Adipocyte (in vitro differentiated cells): ENCODE measurements around the gene ALCAM.

Experiments used
- DNase-seq: peaks from one replicate; pipeline ENCODE4 v3.0.0-alpha.2; 2015; ENCODE audit warnings: low read depth
- H3K27me3 ChIP-seq: replicated peaks from 2 replicates; pipeline ENCODE4 v1.7.0; 2013; ENCODE audit warnings: mild to moderate bottlenecking, low read length, moderate library complexity; ENCODE audit not compliant: control insufficient read depth, insufficient read depth
- H3K36me3 ChIP-seq: 2 replicates; pipeline ENCODE4 v1.7.0; 2013; ENCODE audit warnings: low read length, mild to moderate bottlenecking, moderate library complexity; ENCODE audit not compliant: control insufficient read depth, insufficient read depth, severe bottlenecking
- H3K4me1 ChIP-seq: 2 replicates; pipeline ENCODE4 v1.7.0; 2013; ENCODE audit warnings: mild to moderate bottlenecking, low read length, moderate library complexity; ENCODE audit not compliant: control insufficient read depth, insufficient read depth
- H3K4me3 ChIP-seq: 2 replicates; pipeline ENCODE4 v1.7.0; 2013; ENCODE audit warnings: mild to moderate bottlenecking, low read length, moderate library complexity
- H3K9ac ChIP-seq: 2 replicates; pipeline ENCODE4 v1.7.0; 2013; ENCODE audit warnings: mild to moderate bottlenecking, low read length, moderate library complexity
- H3K9me3 ChIP-seq: 2 replicates; pipeline ENCODE4 v1.7.0; 2013; ENCODE audit warnings: mild to moderate bottlenecking, low read length, moderate library complexity; ENCODE audit not compliant: control insufficient read depth

ALCAM gene

GRCh38 chr3:105345156-105345555 is 21.6 kb upstream of the ALCAM start:
- peak; percentile 29 for DNase-seq
- Histone ChIP-seq H3K9ac (no peak overlapping the region), H3K36me3 (no peaks in the 10 kb centered on the region)

DNA sequence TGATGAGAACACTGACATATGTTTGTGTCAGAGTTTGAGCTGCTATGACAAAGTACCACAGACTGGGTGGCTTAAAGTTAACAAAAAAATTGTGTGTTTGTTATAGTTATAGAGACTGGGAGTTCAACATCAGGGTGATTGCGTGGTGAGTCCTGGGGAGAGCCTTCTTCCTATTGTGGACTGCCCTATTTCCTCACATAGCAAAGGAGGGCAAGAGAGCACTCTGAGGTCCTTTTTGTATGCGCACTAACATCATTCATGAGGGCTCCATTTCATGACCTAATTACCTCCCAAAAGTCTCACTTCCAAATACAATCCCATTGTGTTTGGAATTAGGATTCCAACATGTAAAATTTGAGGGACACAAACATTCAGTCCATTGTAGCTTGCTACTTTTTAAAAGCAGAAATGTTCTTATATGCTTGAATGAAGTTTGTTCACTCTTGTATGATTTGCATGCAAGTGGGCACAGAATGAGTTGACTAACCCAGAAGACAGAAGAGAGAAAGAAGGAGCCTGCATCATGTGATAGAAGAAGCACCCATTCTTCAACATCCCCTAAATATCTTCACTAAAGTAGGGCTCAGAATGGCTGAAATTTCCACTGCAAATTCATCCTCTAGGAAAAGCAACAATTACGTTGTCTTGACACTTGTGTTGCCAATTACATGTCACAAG is 18.9 kb upstream of the ALCAM start:
- DNase-seq: no peak
- Histone ChIP-seq H3K36me3 (no peaks in the 10 kb centered on the region), H3K4me3 (no peak overlapping the region)

More at GRCh38 chr3:105345156-105345555, 21.6 kb upstream of the ALCAM start:
- H3K4me1 ChIP-seq: peaks cover 20% of the 10 kb centered on the region
- no peaks in the 10 kb centered on the region for H3K9me3 ChIP-seq
- no peak overlapping the region for H3K4me3 ChIP-seq
- no peaks in the 10 kb centered on the region for H3K27me3 ChIP-seq

GRCh38 chr3:105348307-105348706 is 18.4 kb upstream of the ALCAM start:
- Histone ChIP-seq H3K27me3 (no peaks in the 10 kb centered on the region), H3K9ac (no peak overlapping the region), H3K4me1 (peaks cover 36% of the 10 kb centered on the region), H3K36me3 (no peaks in the 10 kb centered on the region), H3K9me3 (no peaks in the 10 kb centered on the region), H3K4me3 (no peak overlapping the region)
- no peak for DNase-seq

More for the DNA sequence above, 18.9 kb upstream of the ALCAM start:
- H3K27me3 ChIP-seq: no peaks in the 10 kb centered on the region
- H3K4me1 ChIP-seq: peaks cover 31% of the 10 kb centered on the region
- H3K9me3 ChIP-seq: no peaks in the 10 kb centered on the region
- no peak overlapping the region for H3K9ac ChIP-seq

DNA sequence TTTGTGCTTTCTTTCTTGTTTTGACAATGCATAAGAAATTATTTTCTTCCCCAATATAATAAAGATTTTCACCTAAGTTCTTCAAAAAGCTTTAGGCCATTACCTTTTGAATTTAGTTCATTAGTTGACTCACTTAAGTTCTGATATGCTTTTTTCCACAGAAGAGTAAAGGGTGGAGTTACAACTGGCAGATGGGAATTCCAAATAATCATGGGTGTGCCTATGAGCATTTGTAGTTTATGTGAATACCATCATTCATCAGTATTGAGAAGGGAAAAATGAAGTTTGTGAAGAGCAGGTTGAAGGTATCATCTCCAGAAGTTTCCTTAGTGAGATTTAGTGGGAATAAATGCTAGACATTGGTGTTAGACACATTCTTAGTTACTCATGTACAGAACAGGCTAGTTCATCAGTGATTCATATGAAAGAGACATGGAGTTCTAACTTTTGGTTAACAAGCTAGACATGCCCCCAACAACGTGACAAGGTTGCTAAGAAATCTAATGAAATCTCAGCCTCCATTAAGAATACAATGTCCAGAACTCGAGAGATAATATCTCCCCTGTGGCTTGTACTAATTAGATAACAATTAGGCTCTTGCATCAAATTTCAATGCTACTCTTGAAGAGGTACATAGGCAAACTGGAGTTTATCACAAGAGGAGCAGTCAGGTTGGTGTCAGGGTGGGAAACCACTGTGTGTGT is 16.9 kb upstream of the ALCAM start:
- H3K9me3 ChIP-seq: no peaks in the 10 kb centered on the region
- no peak overlapping the region for H3K9ac ChIP-seq
- H3K27me3 ChIP-seq: no peaks in the 10 kb centered on the region
- no peak overlapping the region for H3K4me3 ChIP-seq
- no peaks in the 10 kb centered on the region for H3K36me3 ChIP-seq
- peaks cover 44% of the 10 kb centered on the region for H3K4me1 ChIP-seq
- no peak for DNase-seq

DNA sequence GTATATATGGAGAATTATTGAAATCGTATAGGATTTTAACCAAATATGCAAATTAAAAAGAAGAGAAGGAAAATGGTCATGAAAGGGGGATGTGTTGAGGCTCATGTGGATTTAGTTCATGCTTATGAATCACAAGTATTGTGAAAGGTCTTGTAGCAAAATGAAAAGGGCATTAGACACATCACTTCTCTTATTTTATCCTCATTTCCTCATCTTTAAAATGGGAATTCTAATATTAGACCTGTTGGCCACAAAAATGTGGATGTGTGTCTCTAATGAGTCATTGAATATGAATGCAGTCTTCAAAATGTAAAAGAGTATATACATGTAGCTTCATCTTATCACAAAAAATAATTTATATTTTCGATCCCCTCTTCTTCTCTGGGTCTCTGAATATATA is 14.9 kb upstream of the ALCAM start:
- Histone ChIP-seq H3K4me3 (no peak overlapping the region), H3K36me3 (no peaks in the 10 kb centered on the region), H3K9me3 (no peaks in the 10 kb centered on the region), H3K27me3 (no peaks in the 10 kb centered on the region), H3K9ac (no peak overlapping the region), H3K4me1 (peaks cover 45% of the 10 kb centered on the region)
- peak; percentile 61 for DNase-seq

DNA sequence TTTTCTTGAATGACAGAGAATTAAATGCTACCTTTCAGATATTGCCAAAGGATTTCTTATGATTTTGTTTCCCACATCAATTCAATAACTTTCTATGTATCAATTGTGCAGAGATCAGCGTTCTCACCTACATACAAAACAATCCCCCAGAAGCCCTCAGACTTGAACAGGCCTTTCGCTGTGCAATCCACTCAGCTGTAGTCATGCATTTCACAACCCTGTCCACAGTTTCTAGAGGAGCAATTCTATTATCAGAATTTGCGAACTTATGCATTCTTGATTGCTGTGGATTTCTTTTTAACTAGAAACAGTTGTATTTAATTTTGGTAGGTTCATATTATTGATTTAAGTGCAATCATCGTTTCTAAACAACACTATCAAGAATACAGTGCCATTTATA is 13.7 kb upstream of the ALCAM start:
- Histone ChIP-seq H3K36me3 (no peaks in the 10 kb centered on the region), H3K4me3 (peak overlapping the region; percentile 78), H3K27me3 (no peaks in the 10 kb centered on the region), H3K4me1 (peaks cover 45% of the 10 kb centered on the region), H3K9ac (peak overlapping the region; percentile 83), H3K9me3 (no peaks in the 10 kb centered on the region)
- DNase-seq: peak; percentile 53

DNA sequence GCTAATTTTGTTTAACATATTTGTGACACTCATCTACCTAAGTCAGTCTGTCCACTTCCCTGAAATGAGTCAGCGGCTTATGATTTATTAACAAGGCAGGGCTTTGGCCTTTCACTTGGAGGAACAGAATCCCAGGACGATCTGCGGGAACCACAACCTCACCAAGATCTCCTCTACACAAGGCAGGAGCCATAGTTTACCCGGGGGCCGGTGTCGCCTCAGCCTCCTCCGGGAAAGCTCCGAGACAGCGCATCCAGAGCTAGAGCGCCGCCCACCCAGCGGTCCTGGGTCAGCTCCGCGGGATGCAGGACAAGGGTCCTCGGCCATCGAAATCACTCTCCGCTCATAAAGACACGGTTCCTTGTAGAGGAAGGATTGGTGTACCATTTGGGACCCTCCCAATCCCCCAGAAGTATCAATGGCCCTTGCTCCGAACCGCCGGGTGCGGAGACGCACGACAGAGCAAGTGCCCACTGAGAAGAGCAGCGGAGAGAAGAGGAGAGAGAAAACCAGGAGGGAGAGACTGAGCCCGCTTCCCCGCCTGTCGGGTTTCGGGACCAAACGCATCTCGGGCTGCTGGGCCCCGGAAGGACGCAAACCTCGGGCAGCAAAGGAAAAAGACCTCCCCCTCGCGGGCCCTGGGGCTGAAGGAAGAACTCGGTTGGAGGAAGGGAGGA is 13.1 kb upstream of the ALCAM start:
- Histone ChIP-seq H3K4me3 (peak overlapping the region; percentile 78), H3K4me1 (peaks cover 46% of the 10 kb centered on the region), H3K27me3 (no peaks in the 10 kb centered on the region), H3K36me3 (no peaks in the 10 kb centered on the region), H3K9me3 (no peaks in the 10 kb centered on the region), H3K9ac (peak overlapping the region; percentile 83)
- DNase-seq: peak; percentile 59

DNA sequence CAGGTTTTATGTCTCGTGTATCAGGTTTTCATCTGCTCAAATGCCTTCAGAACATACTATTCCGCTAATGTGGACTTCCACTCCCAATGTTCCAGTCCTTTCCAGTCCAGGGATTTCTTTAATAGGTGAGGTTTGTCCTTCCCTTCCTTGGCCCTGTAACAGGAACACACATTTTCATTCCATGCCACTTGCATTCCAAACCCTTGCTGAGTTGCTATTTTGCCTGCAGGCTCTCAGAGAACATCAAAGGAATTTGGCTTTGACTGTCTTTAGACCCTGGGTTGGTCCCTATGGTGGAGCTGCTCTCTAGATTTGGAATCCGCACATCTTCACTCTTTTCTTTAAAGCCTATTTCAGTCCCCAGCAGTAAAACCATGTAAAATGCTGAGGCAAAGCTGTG is 12.3 kb upstream of the ALCAM start:
- Histone ChIP-seq H3K9me3 (no peaks in the 10 kb centered on the region), H3K27me3 (no peaks in the 10 kb centered on the region), H3K4me3 (peak overlapping the region; percentile 78), H3K9ac (peak overlapping the region; percentile 83), H3K4me1 (peaks cover 50% of the 10 kb centered on the region), H3K36me3 (no peaks in the 10 kb centered on the region)
- DNase-seq: peak; percentile 59

- H3K4me3 ChIP-seq: no peak overlapping the region
- H3K27me3 ChIP-seq: no peaks in the 10 kb centered on the region
- H3K4me1 ChIP-seq: peaks cover 55% of the 10 kb centered on the region
- no peaks in the 10 kb centered on the region for H3K9me3 ChIP-seq
- peak; percentile 48 for DNase-seq
- H3K9ac ChIP-seq: no peak overlapping the region
- H3K36me3 ChIP-seq: no peaks in the 10 kb centered on the region
These were observed 11.2 kb upstream of the ALCAM start for GRCh38 chr3:105355408-105356061.

DNA sequence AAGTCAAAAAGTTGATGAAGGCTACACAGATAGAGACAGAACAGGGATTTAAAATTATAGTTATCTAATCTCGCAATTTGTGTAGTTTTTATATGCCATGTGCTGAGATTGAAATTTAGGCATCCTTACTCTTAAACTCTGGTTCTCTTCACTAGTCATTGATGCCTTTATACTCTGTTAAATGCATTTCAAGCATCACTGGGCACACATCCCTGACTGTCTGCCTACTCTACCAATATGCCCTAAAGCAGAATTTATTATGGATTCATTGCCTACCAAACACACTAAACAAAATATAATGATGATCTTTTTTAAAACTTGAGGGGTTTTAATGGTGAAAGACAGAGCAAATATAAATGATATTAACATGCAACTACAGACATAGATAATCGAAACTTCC is 10.3 kb upstream of the ALCAM start:
- Histone ChIP-seq H3K4me1 (peaks cover 57% of the 10 kb centered on the region), H3K4me3 (no peak overlapping the region), H3K9ac (no peak overlapping the region), H3K27me3 (no peaks in the 10 kb centered on the region), H3K9me3 (no peaks in the 10 kb centered on the region), H3K36me3 (no peaks in the 10 kb centered on the region)
- DNase-seq: no peak

GRCh38 chr3:105356988-105357387 is 9.7 kb upstream of the ALCAM start:
- no peak for DNase-seq
- H3K4me1 ChIP-seq: peaks cover 54% of the 10 kb centered on the region
- H3K27me3 ChIP-seq: no peaks in the 10 kb centered on the region
- no peak overlapping the region for H3K4me3 ChIP-seq
- H3K9ac ChIP-seq: no peak overlapping the region
- H3K9me3 ChIP-seq: no peaks in the 10 kb centered on the region
- no peaks in the 10 kb centered on the region for H3K36me3 ChIP-seq
